ENCODE data around the gene WDR53.

DNA sequence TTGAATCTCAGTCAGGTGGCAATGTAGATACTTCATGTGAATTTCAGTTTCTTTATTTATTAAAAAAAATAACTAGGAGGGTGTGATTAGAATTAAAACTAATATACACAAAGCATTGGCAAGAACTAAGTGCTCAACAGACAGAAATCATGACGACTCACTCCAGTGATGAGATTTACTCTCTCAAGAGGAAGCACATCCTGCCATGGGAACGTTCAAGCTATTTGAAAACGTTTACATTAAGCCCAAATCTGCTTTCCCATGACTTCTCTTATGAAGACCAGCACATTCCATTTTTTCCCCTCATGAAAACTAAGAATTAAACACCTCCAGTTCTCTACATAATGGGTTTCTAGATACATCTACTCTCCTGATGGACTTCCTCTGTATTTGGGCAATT, 8.5 kb downstream of the WDR53 start:
- TF ChIP-seq CTCF (IDR thresholded peaks at IDR 0.05; ENCODE audit: insufficient read depth, low read depth, low read length) (no peak), EZH2 (IDR thresholded peaks at IDR 0.05; ENCODE audit: insufficient read depth, low read length) (no peak)

Measured in astrocyte (in vitro differentiated cells and primary cell).